HEK293 (cell line): Measurements from ENCODE around the gene CAMK2B.
A peak's percentile ranks its signal among the peaks of the same experiment; 100 is the strongest.

ENCODE experiments used
- CTCF ChIA-PET: fragments of 350-600 bp; formaldehyde crosslinking; extraction: SDS; loops from one replicate; lab custom pipeline; 2021; ENCODE audit warnings: antibody characterized with exemption; lab: Yijun Ruan, JAX
- POLR2A ChIA-PET: fragments of 300-600 bp; formaldehyde crosslinking; extraction: SDS; loops from one replicate; lab custom pipeline; 2020; ENCODE audit warnings: antibody characterized with exemption, inconsistent platforms; lab: Yijun Ruan, JAX
- H3K27ac ChIP-seq: fragments of 200-500 bp; sonication (Bioruptor generic); 2 replicates; pipeline ENCODE4 v1.5.1; 2014; ENCODE audit warnings: low read depth, low read length, control low read depth, inconsistent platforms; ENCODE audit errors: extremely low read depth
- H3K36me3 ChIP-seq, 2 experiments: fragments of 200-500 bp in 1 of 2; sonication (Bioruptor generic) in 1 of 2; 1 replicate in 1 of 2; 2 replicates in 1 of 2; pipeline ENCODE4 v1.5.1; 2014 to 2017; ENCODE audit warnings: inconsistent platforms in 2 of 2, low read length in 2 of 2; ENCODE audit not compliant: control insufficient read depth in 2 of 2, insufficient read depth in 1 of 2
- H3K4me1 ChIP-seq: fragments of 200-500 bp; sonication (Bioruptor generic); 2 replicates; pipeline ENCODE4 v1.5.1; 2014; ENCODE audit warnings: mild to moderate bottlenecking, low read length, inconsistent platforms; ENCODE audit not compliant: control insufficient read depth, insufficient read depth
- H3K4me3 ChIP-seq: 2 replicates; pipeline ENCODE4 v1.5.1; 2011; ENCODE audit warnings: low read depth, mild to moderate bottlenecking, control low read depth, low read length, moderate library complexity
- H3K9me3 ChIP-seq: fragments of 200-500 bp; sonication (Bioruptor generic); 2 replicates; pipeline ENCODE4 v1.5.1; 2014; ENCODE audit warnings: low read depth, low read length, inconsistent platforms; ENCODE audit not compliant: control insufficient read depth, insufficient read depth
- GLI2 ChIP-seq: fragments of 450-650 bp; formaldehyde crosslinking; IDR thresholded peaks from 2 replicates; pipeline ENCODE4; 2017; ENCODE audit warnings: missing biosample characterization, missing genetic modification characterization, low read depth, borderline replicate concordance
- GLIS1 ChIP-seq: fragments of 450-650 bp; formaldehyde crosslinking; IDR thresholded peaks from 2 replicates; pipeline ENCODE4 v1.5.1; 2016; ENCODE audit warnings: missing biosample characterization, missing genetic modification characterization
- GLIS2 ChIP-seq: fragments of 450-650 bp; formaldehyde crosslinking; IDR thresholded peaks from 2 replicates; pipeline ENCODE4 v1.5.1; 2016; ENCODE audit warnings: missing biosample characterization, missing genetic modification characterization
- KLF16 ChIP-seq: fragments of 450-650 bp; formaldehyde crosslinking; IDR thresholded peaks from 2 replicates; pipeline ENCODE4 v1.5.1; 2017; ENCODE audit warnings: missing biosample characterization, missing genetic modification characterization
- PRDM4 ChIP-seq: fragments of 450-650 bp; formaldehyde crosslinking; IDR thresholded peaks from 2 replicates; pipeline ENCODE4 v1.5.1; 2017; ENCODE audit warnings: missing biosample characterization, missing genetic modification characterization
- ZBTB1 ChIP-seq: fragments of 450-650 bp; formaldehyde crosslinking; IDR thresholded peaks from 2 replicates; pipeline ENCODE4 v1.5.1; 2016; ENCODE audit warnings: missing biosample characterization, missing genetic modification characterization
- ZBTB17 ChIP-seq: fragments of 450-650 bp; formaldehyde crosslinking; IDR thresholded peaks from 2 replicates; pipeline ENCODE4 v1.5.1; 2016; ENCODE audit warnings: missing biosample characterization, missing genetic modification characterization
- ZFP69B ChIP-seq: fragments of 450-650 bp; formaldehyde crosslinking; IDR thresholded peaks from 2 replicates; pipeline ENCODE4 v1.5.1; 2016; ENCODE audit warnings: missing biosample characterization, missing genetic modification characterization
- ZIC2 ChIP-seq: fragments of 450-650 bp; formaldehyde crosslinking; IDR thresholded peaks from 2 replicates; pipeline ENCODE4 v1.5.1; 2016; ENCODE audit warnings: missing biosample characterization, missing genetic modification characterization
- ZNF10 ChIP-seq: fragments of 450-650 bp; formaldehyde crosslinking; IDR thresholded peaks from 2 replicates; pipeline ENCODE4 v1.5.1; 2017; ENCODE audit warnings: missing biosample characterization, missing genetic modification characterization
- ZNF221 ChIP-seq: fragments of 450-650 bp; formaldehyde crosslinking; IDR thresholded peaks from 2 replicates; pipeline ENCODE4 v1.5.1; 2017; ENCODE audit warnings: missing biosample characterization, missing genetic modification characterization, borderline replicate concordance
- ZNF24 ChIP-seq: fragments of 450-650 bp; formaldehyde crosslinking; IDR thresholded peaks from 2 replicates; pipeline ENCODE4 v1.5.1; 2016; ENCODE audit warnings: missing biosample characterization, missing genetic modification characterization
- ZNF280D ChIP-seq: fragments of 450-650 bp; formaldehyde crosslinking; IDR thresholded peaks from 2 replicates; pipeline ENCODE4 v1.5.1; 2016; ENCODE audit warnings: missing biosample characterization, missing genetic modification characterization
- ZNF302 ChIP-seq: fragments of 450-650 bp; formaldehyde crosslinking; IDR thresholded peaks from 2 replicates; pipeline ENCODE4 v1.5.1; 2016; ENCODE audit warnings: missing biosample characterization, missing genetic modification characterization, low read depth
- ZNF354C ChIP-seq: fragments of 450-650 bp; formaldehyde crosslinking; IDR thresholded peaks from 2 replicates; pipeline ENCODE4 v1.5.1; 2016; ENCODE audit warnings: missing biosample characterization, missing genetic modification characterization, low read depth, borderline replicate concordance
- ZNF433 ChIP-seq: fragments of 450-650 bp; formaldehyde crosslinking; IDR thresholded peaks from 2 replicates; pipeline ENCODE4 v1.5.1; 2016; ENCODE audit warnings: missing biosample characterization, missing genetic modification characterization, low read depth
- ZNF518A ChIP-seq: fragments of 450-650 bp; formaldehyde crosslinking; conservative IDR thresholded peaks from 2 replicates; pipeline ENCODE4 v1.5.1; 2016; ENCODE audit warnings: low read depth, missing biosample characterization, missing genetic modification characterization
- ZNF529 ChIP-seq: fragments of 450-650 bp; formaldehyde crosslinking; IDR thresholded peaks from 2 replicates; pipeline ENCODE4 v1.5.1; 2017; ENCODE audit warnings: missing genetic modification characterization, missing biosample characterization; ENCODE audit not compliant: insufficient replicate concordance
- ZNF530 ChIP-seq: fragments of 450-650 bp; formaldehyde crosslinking; IDR thresholded peaks from 2 replicates; pipeline ENCODE4 v1.5.1; 2016; ENCODE audit warnings: low read depth, missing biosample characterization, missing genetic modification characterization
- ZNF701 ChIP-seq: fragments of 450-650 bp; formaldehyde crosslinking; IDR thresholded peaks from 2 replicates; pipeline ENCODE4 v1.5.1; 2016; ENCODE audit warnings: missing biosample characterization, missing genetic modification characterization
- ZNF776 ChIP-seq: fragments of 450-650 bp; formaldehyde crosslinking; IDR thresholded peaks from 2 replicates; pipeline ENCODE4 v1.5.0; 2017; ENCODE audit warnings: missing biosample characterization, missing genetic modification characterization, borderline replicate concordance

The CAMK2B gene

GRCh38 chr7:44251269-44251668 is 74.1 kb downstream of the CAMK2B start:
- no peak for TF ChIP-seq ZBTB1
- peak; percentile 82 for TF ChIP-seq GLIS1 (tag by site-specific recombination)
- Histone ChIP-seq H3K27ac (no peak overlapping the region), H3K4me3 (no peak overlapping the region), H3K9me3 (no peaks in the 10 kb centered on the region), H3K36me3 (no peaks in the 10 kb centered on the region), H3K4me1 (no peaks in the 10 kb centered on the region)
- ChIA-PET CTCF (interaction anchor here (0.6 kb wide), 1 partner anchor 302 kb away, joined by 3 read pairs; no protein-coding TSS in a partner anchor), POLR2A (no interaction called here)

GRCh38 chr7:44249639-44250234 is 75.7 kb downstream of the CAMK2B start:
- ChIA-PET POLR2A (no interaction called here), CTCF (no interaction called here)
- Histone ChIP-seq H3K9me3 (no peaks in the 10 kb centered on the region), H3K36me3 (no peaks in the 10 kb centered on the region), H3K4me1 (no peaks in the 10 kb centered on the region), H3K4me3 (no peak overlapping the region), H3K27ac (no peak overlapping the region)
- TF ChIP-seq ZNF530 (tag by site-specific recombination) (no peak), KLF16 (tag by site-specific recombination) (no peak), ZNF221 (tag by site-specific recombination) (no peak), ZNF10 (tag by site-specific recombination) (no peak), ZNF701 (no peak), ZNF518A (tag by site-specific recombination) (no peak), ZBTB17 (tag by site-specific recombination) (no peak), ZNF280D (tag by site-specific recombination) (no peak), ZNF433 (tag by site-specific recombination) (no peak), ZNF529 (tag by site-specific recombination) (no peak), GLIS1 (tag by site-specific recombination) (peak; percentile 41; the same call in 1 of the 2 replicates), ZNF302 (no peak), ZFP69B (no peak), GLIS2 (tag by site-specific recombination) (0 out of 2 replicates have a peak, but pooled peaks have one; percentile 3), ZIC2 (tag by site-specific recombination) (peak; percentile 33), GLI2 (tag by site-specific recombination) (no peak), ZNF354C (tag by site-specific recombination) (no peak), PRDM4 (tag by site-specific recombination) (no peak), ZNF24 (tag by site-specific recombination) (no peak), ZNF776 (tag by site-specific recombination) (no peak)
